HT1080 (cell line): ENCODE measurements around the gene DAP. TPM values are rescaled to one million over a fixed set of nuclear protein-coding genes. Genes with fewer than 3 reads are reported as not detected.
"Not testable (repeated sequence)": the region's sequence is repeated elsewhere in the genome, so short reads cannot be mapped to it uniquely, and the experiment has no call there.

Experiments
- DNase-seq: peaks from one replicate; pipeline ENCODE4 v3.0.0-alpha.2; 2015; ENCODE audit warnings: low read depth
- total RNA-seq: library from RNA; depleted of rRNA; stranded (reverse); fragments of >200 nt; shearing (Covaris generic); gene quantifications from 2 replicates; pipeline ENCODE4 v1.2.3, GENCODE V29; 2014

The DAP gene
- total RNA-seq, 1 experiment from 2014 or later: 68.4 TPM

DNA sequence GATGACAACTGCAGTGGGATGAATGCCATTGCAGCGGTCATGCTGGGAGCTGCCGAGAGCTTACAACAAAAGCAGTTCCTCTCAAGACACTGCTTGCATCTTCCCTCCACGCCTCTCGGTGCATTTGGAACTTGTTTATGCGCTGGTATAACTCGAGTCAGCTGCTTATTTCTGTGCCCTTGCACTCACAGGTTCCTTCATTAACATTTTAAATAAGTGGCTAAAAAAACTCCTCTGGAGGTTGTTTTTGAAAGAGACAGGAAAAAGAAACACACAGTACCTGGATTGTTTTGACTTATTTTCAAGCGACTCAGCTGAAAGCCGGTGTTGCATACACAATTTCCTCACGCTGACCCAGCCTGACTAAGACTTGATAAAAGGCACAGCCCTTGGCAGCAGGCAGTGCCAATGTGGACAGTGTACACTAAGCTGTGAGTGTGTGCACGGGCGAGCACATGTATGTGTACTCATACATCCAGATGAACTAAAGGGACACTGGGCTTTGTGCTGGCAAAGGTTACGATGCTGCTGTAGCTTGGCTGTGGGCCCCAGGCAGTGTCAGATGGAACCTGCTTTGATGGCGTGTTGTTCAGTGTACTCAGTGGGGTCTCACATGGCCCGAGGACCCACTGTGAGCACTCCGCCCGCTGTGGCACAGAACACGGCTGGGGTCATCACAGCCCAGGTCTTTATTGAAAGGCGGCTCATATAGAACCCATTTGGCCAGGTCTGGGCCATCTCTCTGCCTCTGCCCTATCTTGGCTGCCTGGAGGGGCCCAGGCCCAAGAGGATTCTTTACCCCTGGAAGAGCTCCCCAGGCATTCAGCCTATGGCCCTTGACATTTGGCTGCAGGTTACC lies 104.8 kb downstream of the DAP start:
- no peak for DNase-seq

GRCh38 chr5:10655161-10655971 lies 105.7 kb downstream of the DAP start:
- no peak for DNase-seq

GRCh38 chr5:10654566-10654965 lies 106.5 kb downstream of the DAP start:
- DNase-seq: no peak

DNA sequence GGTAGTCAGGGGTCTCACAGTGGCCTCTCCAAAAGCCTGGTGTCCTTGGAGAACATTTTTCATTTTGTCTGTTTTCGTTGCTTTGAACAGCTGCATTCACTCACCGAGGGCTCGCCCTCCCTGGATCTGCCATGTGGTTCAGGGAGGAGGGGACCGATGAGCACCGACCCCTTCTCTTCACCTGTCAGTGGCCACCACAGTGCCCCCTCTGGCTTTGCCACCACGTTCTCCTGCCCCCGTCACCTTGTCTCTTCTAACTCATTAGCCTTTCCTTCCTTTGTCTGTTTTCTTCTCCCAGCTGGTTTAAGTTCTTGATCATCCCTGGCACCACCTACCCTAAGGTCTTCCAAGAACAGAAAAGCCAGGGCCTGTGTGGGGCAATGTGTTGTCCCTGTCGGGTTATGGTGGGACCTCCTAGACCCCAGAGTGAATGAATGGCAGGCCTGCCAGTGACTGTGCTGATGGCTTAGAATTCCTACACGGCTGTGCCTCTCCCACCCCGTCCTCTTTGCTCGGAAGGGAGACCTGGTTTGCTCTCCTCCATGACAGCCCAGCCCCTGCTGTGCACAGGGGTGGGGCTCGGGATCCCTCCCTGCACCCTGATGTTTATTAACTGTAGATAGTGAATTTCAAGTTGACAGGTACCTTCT lies 107.2 kb downstream of the DAP start:
- DNase-seq: no peak

DNA sequence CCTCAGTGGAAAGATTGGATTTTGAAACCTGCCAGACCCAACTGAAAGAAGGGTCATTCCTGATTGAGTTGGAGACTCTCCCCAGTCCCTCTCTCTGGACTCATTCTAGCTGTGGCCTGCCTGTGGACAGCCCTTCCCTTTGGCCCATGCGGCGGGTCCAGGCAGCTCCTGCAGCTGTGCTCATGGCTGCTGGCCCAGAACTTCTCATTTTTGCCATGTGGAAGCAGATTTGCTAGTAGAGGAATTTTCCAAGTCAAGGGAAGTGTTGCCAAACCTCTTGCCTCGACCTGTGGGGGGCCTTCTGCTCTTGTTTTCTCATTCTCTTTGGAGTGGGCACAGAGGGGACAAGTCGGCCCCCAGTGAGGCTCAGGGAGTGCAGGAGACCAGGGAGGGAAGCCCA lies 108.0 kb downstream of the DAP start:
- no peak for DNase-seq

DNA sequence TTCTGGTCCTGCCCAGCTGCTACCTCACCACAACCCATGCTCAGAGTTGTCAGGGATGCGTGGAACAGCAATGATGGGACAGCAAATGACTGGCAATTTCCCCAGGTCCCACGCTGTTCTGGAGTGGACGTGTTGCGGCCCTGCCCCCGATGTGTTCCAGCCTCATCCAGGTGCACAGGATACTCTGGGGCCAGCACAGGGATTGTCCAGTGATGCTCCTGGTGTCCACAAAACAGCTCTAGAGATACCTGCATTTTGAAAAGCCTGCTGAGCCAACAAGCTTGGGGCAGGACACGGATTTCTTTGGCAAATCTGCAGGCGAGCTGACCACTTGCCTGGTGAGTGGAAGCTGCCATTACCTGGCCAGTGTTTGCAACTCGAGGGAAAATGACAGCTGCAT lies 108.4 kb downstream of the DAP start:
- DNase-seq: no peak

DNA sequence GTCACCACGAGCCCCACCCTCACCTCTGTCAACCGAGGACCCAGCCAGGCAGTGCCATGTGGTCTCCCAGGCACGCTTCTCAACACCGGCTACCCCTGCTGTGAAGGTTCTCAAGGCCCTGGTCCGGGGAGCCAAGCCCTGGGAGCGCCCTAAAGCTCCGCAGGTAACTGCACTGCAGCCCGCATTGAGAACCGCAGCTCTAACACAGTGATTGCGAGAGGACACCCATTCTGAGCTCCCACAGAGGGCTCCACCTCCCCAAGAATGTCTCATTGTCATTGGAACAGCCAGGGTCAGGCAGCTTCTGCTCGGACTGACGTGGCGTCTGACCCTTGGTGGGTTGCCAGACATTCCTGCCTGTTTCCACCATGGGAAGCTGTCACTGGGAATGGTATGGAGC lies 108.9 kb downstream of the DAP start:
- no peak for DNase-seq

GRCh38 chr5:10649666-10650380 lies 111.2 kb downstream of the DAP start:
- no peak for DNase-seq

DNA sequence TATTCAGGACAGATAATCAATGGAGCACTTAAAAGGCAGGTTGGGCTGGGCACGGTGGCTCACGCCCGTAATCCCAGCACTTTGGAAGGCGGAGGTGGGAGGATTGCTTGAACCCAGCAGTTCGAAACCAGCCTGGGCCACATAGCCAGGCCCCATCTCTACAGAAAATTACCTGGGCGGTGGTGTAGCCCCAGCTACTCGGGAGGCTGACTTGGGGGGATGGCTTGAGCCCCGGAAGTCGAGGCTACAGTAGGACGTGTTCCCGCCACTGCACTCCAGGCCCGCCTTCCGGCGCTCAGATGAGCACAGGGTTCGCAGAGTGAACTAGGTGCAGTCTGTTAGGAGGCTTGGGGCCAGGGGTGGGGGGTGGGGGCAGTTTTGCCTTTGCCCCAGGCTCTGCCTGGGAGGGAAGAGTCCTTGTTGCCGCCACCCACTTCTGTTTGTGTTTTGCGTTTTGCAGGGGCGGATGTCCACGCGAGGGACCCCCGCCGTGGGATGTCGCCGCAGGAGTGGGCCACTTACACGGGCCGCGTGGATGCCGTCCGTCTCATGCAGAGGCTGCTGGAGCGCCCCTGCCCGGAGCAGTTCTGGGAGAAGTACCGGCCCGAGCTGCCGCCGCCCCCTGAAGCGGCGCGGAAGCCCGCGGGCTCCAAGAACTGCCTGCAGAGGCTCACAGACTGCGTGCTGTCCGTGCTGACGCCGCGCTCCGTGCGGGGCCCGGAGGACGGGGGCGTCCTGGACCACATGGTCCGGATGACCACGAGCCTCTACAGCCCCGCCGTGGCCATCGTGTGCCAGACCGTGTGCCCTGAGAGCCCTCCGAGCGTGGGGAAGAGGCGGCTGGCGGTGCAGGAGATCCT lies 112.0 kb downstream of the DAP start:
- DNase-seq: no peak

- no peak for DNase-seq
These were observed 113.4 kb downstream of the DAP start for GRCh38 chr5:10647640-10648039.

DNA sequence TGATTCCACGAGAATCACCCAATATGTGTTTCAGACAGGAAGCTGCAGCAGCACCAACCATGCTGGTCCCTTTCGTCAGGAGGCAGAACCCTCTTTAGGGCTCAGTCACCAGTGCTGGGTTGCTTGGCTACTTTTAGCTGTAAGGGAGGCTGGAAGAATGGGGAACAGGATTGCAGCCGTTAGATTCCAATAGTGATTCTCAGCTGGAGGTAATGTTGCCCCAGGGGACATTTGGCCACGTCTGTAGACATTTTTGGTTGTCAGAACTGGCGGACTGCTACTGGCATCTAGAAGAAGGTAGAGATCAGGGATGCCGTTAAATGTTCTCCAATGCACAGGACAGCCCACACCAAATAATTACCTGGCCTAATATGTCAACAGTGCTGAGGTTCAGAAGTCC lies 115.4 kb downstream of the DAP start:
- DNase-seq: no peak

DNA sequence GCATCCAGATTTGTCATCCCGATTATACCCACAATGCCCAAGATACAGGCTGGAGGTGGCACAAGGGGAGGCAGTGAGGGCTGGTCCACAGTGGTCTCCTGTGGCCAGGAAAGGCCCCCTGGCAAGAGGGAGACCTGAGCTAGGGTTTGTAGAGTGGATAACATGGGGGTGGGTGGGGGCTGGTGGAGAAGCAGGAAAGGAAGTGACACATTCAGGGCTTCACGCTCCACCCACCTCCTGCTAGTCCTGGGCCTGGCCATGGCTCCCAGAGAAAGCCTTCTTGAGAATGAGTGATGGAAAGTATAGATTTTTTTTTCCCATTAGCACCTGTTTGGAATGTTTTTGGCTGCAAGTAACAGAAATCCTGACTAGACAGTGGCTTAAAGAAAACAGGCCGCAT lies 115.9 kb downstream of the DAP start:
- DNase-seq: peak; percentile 74

- DNase-seq: no peak
These were observed 116.8 kb downstream of the DAP start for GRCh38 chr5:10644192-10644591.

- DNase-seq: no peak
These were observed 118.7 kb downstream of the DAP start for GRCh38 chr5:10642367-10642766.

DNA sequence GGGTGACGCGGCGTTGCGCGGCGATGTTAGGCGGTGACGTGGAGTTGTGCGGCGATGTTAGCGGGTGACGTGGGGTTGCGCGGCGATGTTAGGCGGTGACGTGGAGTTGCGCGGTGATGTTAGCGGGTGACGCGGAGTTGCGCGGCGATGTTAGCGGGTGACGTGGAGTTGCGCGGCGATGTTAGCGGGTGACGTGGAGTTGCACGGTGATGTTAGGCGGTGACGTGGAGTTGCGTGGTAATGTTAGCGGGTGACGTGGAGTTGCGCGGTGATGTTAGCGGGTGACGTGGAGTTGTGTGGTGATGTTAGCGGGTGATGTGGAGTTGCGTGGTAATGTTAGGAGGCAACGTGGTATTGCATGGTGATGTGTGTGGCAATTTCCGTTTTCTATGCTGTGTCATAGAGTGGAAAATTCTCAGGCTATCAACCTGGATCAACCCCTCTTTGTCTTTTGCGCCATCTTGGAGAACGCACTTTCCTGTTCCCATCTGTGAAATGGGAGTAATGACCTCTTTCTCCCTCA lies 121.1 kb downstream of the DAP start:
- no peak for DNase-seq

DNA sequence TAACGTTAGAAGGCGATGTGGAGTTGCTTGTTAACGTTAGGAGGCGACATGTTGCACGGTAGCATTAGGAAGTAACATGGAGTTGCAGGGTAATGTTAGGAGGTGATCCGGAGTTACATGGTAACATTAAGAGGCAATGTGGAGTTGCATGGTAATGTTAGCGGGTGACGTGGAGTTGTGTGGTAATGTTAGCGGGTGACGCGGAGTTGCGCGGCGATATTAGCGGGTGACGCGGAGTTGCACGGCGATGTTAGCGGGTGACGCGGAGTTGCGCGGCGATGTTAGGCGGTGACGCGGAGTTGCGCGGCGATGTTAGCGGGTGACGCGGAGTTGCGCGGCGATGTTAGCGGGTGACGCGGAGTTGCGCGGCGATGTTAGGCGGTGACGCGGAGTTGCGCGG lies 122.3 kb downstream of the DAP start:
- not testable (repeated sequence) for DNase-seq

DNA sequence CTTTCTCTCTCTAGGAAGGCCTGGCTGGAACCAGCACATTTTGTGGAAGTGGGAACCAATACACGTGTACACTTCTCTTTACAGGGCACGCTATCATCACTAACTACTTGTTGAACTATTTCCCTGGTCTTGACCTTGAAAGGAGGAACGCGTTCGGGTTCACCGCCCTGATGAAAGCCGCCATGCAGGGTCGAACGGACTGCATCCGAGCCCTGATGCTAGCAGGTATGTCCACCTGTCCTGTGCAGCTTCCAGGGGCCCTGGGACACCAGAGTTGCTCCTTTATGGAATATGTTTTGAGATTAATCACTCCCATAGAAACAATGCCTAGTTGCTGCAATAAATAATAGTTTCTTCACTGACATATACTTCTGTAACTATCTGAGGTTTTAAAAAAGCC lies 123.1 kb downstream of the DAP start:
- DNase-seq: no peak

DNA sequence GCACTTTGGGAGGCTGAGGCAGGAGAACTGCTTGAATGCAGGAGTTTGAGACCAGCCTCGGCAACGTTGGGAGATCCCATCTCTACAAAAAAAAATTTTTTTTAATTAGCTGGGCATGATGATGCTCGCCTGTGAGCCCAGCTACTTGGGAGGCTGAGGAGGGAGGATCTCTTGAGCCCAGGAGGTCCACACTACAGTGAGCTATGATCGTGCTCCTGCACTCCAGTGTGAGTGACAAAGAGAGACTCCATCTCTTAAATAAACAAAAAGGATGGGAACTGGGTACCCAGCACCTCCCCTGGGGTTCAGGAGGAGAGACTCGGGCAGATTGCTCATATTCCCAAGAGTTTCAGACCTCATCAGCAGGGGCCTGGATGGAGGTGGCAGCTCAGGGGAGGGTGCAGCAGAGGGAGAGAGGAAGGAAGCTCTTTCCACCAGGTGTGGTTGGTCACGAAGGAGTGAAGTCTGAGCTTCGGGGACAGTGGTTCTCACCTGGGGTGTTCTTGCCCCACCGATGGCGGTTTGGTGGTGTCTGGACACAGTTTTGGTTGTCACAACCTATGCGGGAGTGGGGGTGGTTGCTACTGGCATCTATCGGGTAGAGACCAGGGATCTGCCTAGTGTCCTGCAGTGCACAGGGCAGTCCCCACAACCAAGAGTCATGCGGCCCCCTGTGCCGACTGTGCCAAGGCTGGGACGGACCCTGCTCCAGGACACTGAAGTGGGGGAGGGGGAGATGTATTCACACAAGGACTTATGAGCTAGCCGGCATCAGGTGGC lies 124.5 kb downstream of the DAP start:
- no peak for DNase-seq

GRCh38 chr5:10635867-10636350 lies 125.1 kb downstream of the DAP start:
- no peak for DNase-seq
